ENCODE results near the gene PHACTR4. TPM values are rescaled to one million over a fixed set of nuclear protein-coding genes. Genes with fewer than 3 reads are reported as not detected.

The PHACTR4 gene
- polyA plus RNA-seq, 1 donor (not counting 4 experiments of a cell fraction or from before 2014, with no cell fraction given), result 12.2 TPM

GRCh38 chr1:28359592-28360239, 9.8 kb upstream of the PHACTR4 start:
- Histone ChIP-seq H4K20me1 (ENCODE audit: control insufficient read depth, extremely low read depth, insufficient read depth, low read length) (no peaks in the 10 kb centered on the region), H3K4me1 (ENCODE audit: control insufficient read depth, extremely low read depth, insufficient read depth, low read length) (no peaks in the 10 kb centered on the region), H3K27ac (ENCODE audit: control insufficient read depth, insufficient read depth, low read length) (no peak overlapping the region), H3K79me2 (ENCODE audit: control insufficient read depth, insufficient read depth, low read length) (no peaks in the 10 kb centered on the region), H3K9me1 (ENCODE audit: control insufficient read depth, extremely low read depth, insufficient read depth, low read length) (no peaks in the 10 kb centered on the region), H3K9me3 (ENCODE audit: control insufficient read depth, low read depth, low read length) (no peaks in the 10 kb centered on the region), H3K4me2 (ENCODE audit: control insufficient read depth, extremely low read depth, insufficient read depth, low read depth, low read length) (no peak overlapping the region), H2AFZ (ENCODE audit: control insufficient read depth, low read length) (no peak overlapping the region), H3K4me3 (ENCODE audit: control insufficient read depth in 2 of 3, extremely low read depth in 1 of 3, insufficient read depth in 2 of 3, low read depth in 1 of 3, low read length in 3 of 3) (no peak overlapping the region), H3K27me3 (ENCODE audit: control insufficient read depth, extremely low read depth, insufficient read depth, low read length) (no peaks in the 10 kb centered on the region), H3K9ac (ENCODE audit: control insufficient read depth, extremely low read depth, insufficient read depth, low read length) (no peak overlapping the region), H3K36me3 (ENCODE audit: control insufficient read depth in 2 of 2, extremely low read depth in 1 of 2, insufficient read depth in 2 of 2, low read length in 2 of 2) (no peaks in the 10 kb centered on the region)
- dilution Hi-C loops (cut with MboI; ENCODE audit: extremely low pct_ligation_motif_present, low sequenced_read_pairs), result no loop called here
- no peak for TF ChIP-seq EZH2 (IDR thresholded peaks at IDR 0.05; ENCODE audit: low read length)
- TF ChIP-seq, protein P1, sequence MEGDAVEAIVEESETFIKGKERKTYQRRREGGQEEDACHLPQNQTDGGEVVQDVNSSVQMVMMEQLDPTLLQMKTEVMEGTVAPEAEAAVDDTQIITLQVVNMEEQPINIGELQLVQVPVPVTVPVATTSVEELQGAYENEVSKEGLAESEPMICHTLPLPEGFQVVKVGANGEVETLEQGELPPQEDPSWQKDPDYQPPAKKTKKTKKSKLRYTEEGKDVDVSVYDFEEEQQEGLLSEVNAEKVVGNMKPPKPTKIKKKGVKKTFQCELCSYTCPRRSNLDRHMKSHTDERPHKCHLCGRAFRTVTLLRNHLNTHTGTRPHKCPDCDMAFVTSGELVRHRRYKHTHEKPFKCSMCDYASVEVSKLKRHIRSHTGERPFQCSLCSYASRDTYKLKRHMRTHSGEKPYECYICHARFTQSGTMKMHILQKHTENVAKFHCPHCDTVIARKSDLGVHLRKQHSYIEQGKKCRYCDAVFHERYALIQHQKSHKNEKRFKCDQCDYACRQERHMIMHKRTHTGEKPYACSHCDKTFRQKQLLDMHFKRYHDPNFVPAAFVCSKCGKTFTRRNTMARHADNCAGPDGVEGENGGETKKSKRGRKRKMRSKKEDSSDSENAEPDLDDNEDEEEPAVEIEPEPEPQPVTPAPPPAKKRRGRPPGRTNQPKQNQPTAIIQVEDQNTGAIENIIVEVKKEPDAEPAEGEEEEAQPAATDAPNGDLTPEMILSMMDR (optimal IDR thresholded peaks at IDR 0.05 in 1 of 3, IDR thresholded peaks at IDR 0.05 in 1 of 3, conservative IDR thresholded peaks at IDR 0.05 in 1 of 3; ENCODE audit: extremely low read depth in 1 of 3, insufficient read depth in 2 of 3, low read length in 3 of 3), result peak; percentile 44 to 71 (median 57)
- no peak for DNase-seq (ENCODE audit: low read depth, low spot score)
- FAIRE-seq, result peak; percentile 5

DNA sequence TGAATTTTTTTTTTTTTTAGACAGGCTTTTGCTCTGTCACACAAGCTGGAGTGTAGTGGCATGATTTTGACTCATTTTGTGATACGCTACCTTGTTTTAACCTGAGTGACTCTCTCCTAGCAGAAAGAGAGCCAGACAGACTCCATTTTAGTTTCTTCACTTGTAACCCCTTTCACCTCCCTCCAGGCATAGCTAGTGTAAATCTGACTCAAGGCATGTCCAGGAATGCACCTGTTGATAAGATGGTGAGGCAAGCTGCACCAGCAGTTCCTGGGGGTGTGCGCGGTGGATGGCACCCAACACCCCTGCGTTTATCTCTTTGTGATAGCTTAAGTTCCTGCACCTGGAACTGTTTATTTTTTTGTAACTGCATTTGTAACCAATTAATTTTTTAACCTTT, 4.7 kb upstream of the PHACTR4 start:
- Histone ChIP-seq H3K4me3 (ENCODE audit: control insufficient read depth in 2 of 3, extremely low read depth in 1 of 3, insufficient read depth in 2 of 3, low read depth in 1 of 3, low read length in 3 of 3) (no peak overlapping the region), H3K79me2 (ENCODE audit: control insufficient read depth, insufficient read depth, low read length) (no peaks in the 10 kb centered on the region), H3K36me3 (ENCODE audit: control insufficient read depth in 2 of 2, extremely low read depth in 1 of 2, insufficient read depth in 2 of 2, low read length in 2 of 2) (no peaks in the 10 kb centered on the region), H3K27me3 (ENCODE audit: control insufficient read depth, extremely low read depth, insufficient read depth, low read length) (no peaks in the 10 kb centered on the region), H3K9me1 (ENCODE audit: control insufficient read depth, extremely low read depth, insufficient read depth, low read length) (no peaks in the 10 kb centered on the region), H4K20me1 (ENCODE audit: control insufficient read depth, extremely low read depth, insufficient read depth, low read length) (no peaks in the 10 kb centered on the region), H3K9ac (ENCODE audit: control insufficient read depth, extremely low read depth, insufficient read depth, low read length) (no peak overlapping the region), H2AFZ (ENCODE audit: control insufficient read depth, low read length) (no peak overlapping the region), H3K4me2 (ENCODE audit: control insufficient read depth, extremely low read depth, insufficient read depth, low read depth, low read length) (no peak overlapping the region), H3K4me1 (ENCODE audit: control insufficient read depth, extremely low read depth, insufficient read depth, low read length) (peaks cover 10% of the 10 kb centered on the region), H3K27ac (ENCODE audit: control insufficient read depth, insufficient read depth, low read length) (no peak overlapping the region), H3K9me3 (ENCODE audit: control insufficient read depth, low read depth, low read length) (no peaks in the 10 kb centered on the region)
- FAIRE-seq (no peak), DNase-seq (ENCODE audit: low read depth, low spot score) (no peak)
- TF ChIP-seq, protein P1 (optimal IDR thresholded peaks at IDR 0.05 in 1 of 3, IDR thresholded peaks at IDR 0.05 in 1 of 3, conservative IDR thresholded peaks at IDR 0.05 in 1 of 3; ENCODE audit: extremely low read depth in 1 of 3, insufficient read depth in 2 of 3, low read length in 3 of 3), result no peak
- no peak for TF ChIP-seq EZH2 (IDR thresholded peaks at IDR 0.05; ENCODE audit: low read length)
- dilution Hi-C loops (cut with MboI; ENCODE audit: extremely low pct_ligation_motif_present, low sequenced_read_pairs), result no loop called here

Measured in keratinocyte (primary cell).